Neutrophil (primary cell): Measurements from ENCODE around the gene NOVA2.

Experiments used
- H3K27ac ChIP-seq: fragments of 200-600 bp; sonication (generic); 2 replicates; pipeline ENCODE4 v1.5.1; 2016; ENCODE audit warnings: mild to moderate bottlenecking, moderate library complexity
- H3K27me3 ChIP-seq: fragments of 200-600 bp; sonication (generic); 2 replicates; pipeline ENCODE4 v1.6.0; 2016; ENCODE audit warnings: mild to moderate bottlenecking
- H3K36me3 ChIP-seq: fragments of 200-600 bp; sonication (generic); 2 replicates; pipeline ENCODE4 v1.5.1; 2017
- H3K4me1 ChIP-seq, 2 experiments: fragments of 200-600 bp in 1 of 2; sonication (generic) in 1 of 2; 1 replicate in 1 of 2; 2 replicates in 1 of 2; pipeline versions ENCODE4 v1.5.1 to v1.6.1; 2013 to 2016; ENCODE audit warnings: low read depth in 1 of 2, low read length in 1 of 2, mild to moderate bottlenecking in 1 of 2, moderate library complexity in 1 of 2; ENCODE audit not compliant: control insufficient read depth in 1 of 2, insufficient read depth in 1 of 2
- H3K4me3 ChIP-seq, 2 experiments: fragments of 200-600 bp in 1 of 2; sonication (generic) in 1 of 2; 1 replicate in 1 of 2; 2 replicates in 1 of 2; pipeline ENCODE4 v1.5.1; 2013 to 2016; ENCODE audit warnings: low read depth in 1 of 2, low read length in 1 of 2, mild to moderate bottlenecking in 1 of 2, moderate library complexity in 1 of 2
- H3K9me3 ChIP-seq: fragments of 200-600 bp; sonication (generic); 2 replicates; pipeline ENCODE4 v1.5.1; 2016
- CTCF ChIP-seq: fragments of 200-600 bp; sonication (generic); IDR thresholded peaks from 2 replicates; pipeline ENCODE4 v1.5.1; 2016; ENCODE audit warnings: antibody characterized with exemption

The NOVA2 gene

GRCh38 chr19:45885556-45886426 is 87.9 kb downstream of the NOVA2 start, which contains the start of gene IRF2BP1:
Gene IRF2BP1 (minus strand): TSS chr19:45886141. CDS start chr19:45885774, 367 bp downstream.
- H3K9me3 ChIP-seq: no peaks in the 10 kb centered on the region
- H3K27me3 ChIP-seq: peaks cover 24% of the 10 kb centered on the region

GRCh38 chr19:45884682-45885555 is 88.7 kb downstream of the NOVA2 start:
- peaks cover 3% of the 10 kb centered on the region for H3K36me3 ChIP-seq
- peak overlapping the region; percentile 90 for H3K27ac ChIP-seq
- peaks cover 26 to 42% of the 10 kb centered on the region in 2 experiments for H3K4me1 ChIP-seq
- no peaks in the 10 kb centered on the region for H3K9me3 ChIP-seq
- H3K27me3 ChIP-seq: peaks cover 30% of the 10 kb centered on the region
- no peak for TF ChIP-seq CTCF
- H3K4me3 ChIP-seq: peak overlapping the region; percentile 76 to 83

More at GRCh38 chr19:45885556-45886426, 87.9 kb downstream of the NOVA2 start, which contains the start of gene IRF2BP1:
- TF ChIP-seq CTCF: peak; percentile 40
- Histone ChIP-seq H3K4me3 (peak within 1 kb of the TSS; percentile 76 to 83), H3K27ac (peak within 1 kb of the TSS; percentile 90), H3K36me3 (peaks cover 12% of the 10 kb centered on the region), H3K4me1 (peaks cover 26 to 42% of the 10 kb centered on the region in 2 experiments)

GRCh38 chr19:45883881-45884681 is 89.6 kb downstream of the NOVA2 start:
- Histone ChIP-seq H3K4me1 (peaks cover 26 to 42% of the 10 kb centered on the region in 2 experiments), H3K27me3 (peaks cover 38% of the 10 kb centered on the region), H3K27ac (no peak overlapping the region), H3K9me3 (no peaks in the 10 kb centered on the region), H3K4me3 (no peak overlapping the region), H3K36me3 (peaks cover 3% of the 10 kb centered on the region)
- TF ChIP-seq CTCF: no peak
